Measurements from ENCODE around the gene CNTN6.

CNTN6 gene

GRCh38 chr3:1068985-1069384 lies 23.8 kb upstream of the CNTN6 start:
- no peaks in the 10 kb centered on the region for H3K9me3 ChIP-seq (ENCODE audit: control insufficient read depth, insufficient read depth, low read depth, low read length)
- no peaks in the 10 kb centered on the region for H3K4me1 ChIP-seq (ENCODE audit: control insufficient read depth, insufficient read depth, low read length)
- TF ChIP-seq ZNF776 (tag by site-specific recombination; IDR thresholded peaks at IDR 0.05; ENCODE audit: borderline replicate concordance): no peak
- no peak for TF ChIP-seq ZNF362 (tag by site-specific recombination; IDR thresholded peaks at IDR 0.05)
- TF ChIP-seq EGR2 (tag by site-specific recombination; IDR thresholded peaks at IDR 0.05; ENCODE audit: low read depth): no peak
- no peak for TF ChIP-seq ZFP69B (tag by site-specific recombination; IDR thresholded peaks at IDR 0.05)
- no peak for TF ChIP-seq PRDM1 (tag by site-specific recombination; IDR thresholded peaks at IDR 0.05)
- no peak for TF ChIP-seq ZNF473 (tag by site-specific recombination; IDR thresholded peaks at IDR 0.05)
- TF ChIP-seq BCL6B (tag by site-specific recombination; IDR thresholded peaks at IDR 0.05): no peak
- TF ChIP-seq BCL11A (tag by site-specific recombination; IDR thresholded peaks at IDR 0.05; ENCODE audit: low read depth): no peak
- no peak for TF ChIP-seq INSM2 (tag by site-specific recombination; IDR thresholded peaks at IDR 0.05)
- TF ChIP-seq ZBTB26 (tag by site-specific recombination; optimal IDR thresholded peaks at IDR 0.05): no peak
- TF ChIP-seq ZSCAN18 (tag by site-specific recombination; IDR thresholded peaks at IDR 0.05): no peak
- TF ChIP-seq ZNF202 (tag by site-specific recombination; IDR thresholded peaks at IDR 0.05; ENCODE audit: borderline replicate concordance): no peak
- no peak for TF ChIP-seq SP7 (tag by site-specific recombination; IDR thresholded peaks at IDR 0.05)
- no peak overlapping the region for H3K27ac ChIP-seq (ENCODE audit: extremely low read depth, low read depth, low read length)
- ChIA-PET POLR2A (no interaction called here), CTCF (no interaction called here)
- no peak overlapping the region for H3K4me3 ChIP-seq (ENCODE audit: low read depth, low read length)
- no peaks in the 10 kb centered on the region for H3K36me3 ChIP-seq (ENCODE audit: control insufficient read depth in 2 of 2, insufficient read depth in 1 of 2, low read length in 2 of 2)

GRCh38 chr3:1072041-1072440 lies 20.8 kb upstream of the CNTN6 start:
- TF ChIP-seq RBAK (tag by site-specific recombination; IDR thresholded peaks at IDR 0.05) (no peak), KLF7 (tag by site-specific recombination; IDR thresholded peaks at IDR 0.05; ENCODE audit: borderline replicate concordance) (no peak), ZNF16 (tag by site-specific recombination; IDR thresholded peaks at IDR 0.05; ENCODE audit: low read depth) (no peak), ZNF791 (tag by site-specific recombination; IDR thresholded peaks at IDR 0.05) (no peak), ZNF621 (tag by site-specific recombination; IDR thresholded peaks at IDR 0.05) (no peak), ZNF48 (tag by site-specific recombination; IDR thresholded peaks at IDR 0.05) (no peak), ZNF138 (tag by site-specific recombination; IDR thresholded peaks at IDR 0.05; ENCODE audit: borderline replicate concordance) (no peak)

More at GRCh38 chr3:1072041-1072440, 20.8 kb upstream of the CNTN6 start:
- H3K9me3 ChIP-seq (ENCODE audit: control insufficient read depth, insufficient read depth, low read depth, low read length): no peaks in the 10 kb centered on the region
- no peaks in the 10 kb centered on the region for H3K36me3 ChIP-seq (ENCODE audit: control insufficient read depth in 2 of 2, insufficient read depth in 1 of 2, low read length in 2 of 2)
- H3K27ac ChIP-seq (ENCODE audit: extremely low read depth, low read depth, low read length): no peak overlapping the region
- no peak overlapping the region for H3K4me3 ChIP-seq (ENCODE audit: low read depth, low read length)
- ChIA-PET CTCF (no interaction called here), POLR2A (no interaction called here)
- H3K4me1 ChIP-seq (ENCODE audit: control insufficient read depth, insufficient read depth, low read length): no peaks in the 10 kb centered on the region

Data from HEK293 (cell line).